GM19372 (cell line): ENCODE results near the gene HGF.
"Not testable (repeated sequence)": the region's sequence is repeated elsewhere in the genome, so short reads cannot be mapped to it uniquely, and the experiment has no call there.

Experiments used
- ATAC-seq: cut with Tn5 transposase; IDR thresholded peaks from one replicate; pipeline ENCODE4 v1.9.1; 2021; ENCODE audit warnings: mild to moderate bottlenecking, low read depth, moderate library complexity; ENCODE audit not compliant: unreplicated experiment

HGF gene

GRCh38 chr7:81725003-81725811 lies 44.6 kb downstream of the HGF start:
- no peak for ATAC-seq

- not testable (repeated sequence) for ATAC-seq
Measured at GRCh38 chr7:81722250-81722649, 47.6 kb downstream of the HGF start.

GRCh38 chr7:81721437-81721836 lies 48.4 kb downstream of the HGF start:
- ATAC-seq, result no peak

- no peak for ATAC-seq
Measured at GRCh38 chr7:81719865-81720264, 50.0 kb downstream of the HGF start.

GRCh38 chr7:81715984-81716588 lies 53.8 kb downstream of the HGF start:
- no peak for ATAC-seq

GRCh38 chr7:81714306-81714705 lies 55.5 kb downstream of the HGF start:
- ATAC-seq, result no peak

GRCh38 chr7:81710751-81711150 lies 59.1 kb downstream of the HGF start:
- no peak for ATAC-seq

GRCh38 chr7:81709836-81710235 lies 60.0 kb downstream of the HGF start:
- ATAC-seq, result no peak

GRCh38 chr7:81707966-81708365 lies 61.9 kb downstream of the HGF start:
- ATAC-seq, result no peak

GRCh38 chr7:81707196-81707595 lies 62.7 kb downstream of the HGF start:
- ATAC-seq, result no peak

- ATAC-seq, result no peak
Measured at GRCh38 chr7:81705206-81705605, 64.6 kb downstream of the HGF start.

- no peak for ATAC-seq
Measured at GRCh38 chr7:81704595-81704994, 65.3 kb downstream of the HGF start.

- no peak for ATAC-seq
Measured at GRCh38 chr7:81698965-81699364, 70.9 kb downstream of the HGF start.

GRCh38 chr7:81694711-81695110 lies 75.1 kb downstream of the HGF start:
- no peak for ATAC-seq

GRCh38 chr7:81693894-81694293 lies 76.0 kb downstream of the HGF start:
- no peak for ATAC-seq

- ATAC-seq, result no peak
Measured at GRCh38 chr7:81693080-81693479, 76.8 kb downstream of the HGF start.

- ATAC-seq, result no peak
Measured at GRCh38 chr7:81692146-81692905, 77.5 kb downstream of the HGF start.

GRCh38 chr7:81691199-81691821 lies 78.5 kb downstream of the HGF start:
- ATAC-seq, result no peak

GRCh38 chr7:81690688-81691087 lies 79.2 kb downstream of the HGF start:
- ATAC-seq, result no peak

- no peak for ATAC-seq
Measured at GRCh38 chr7:81690251-81690650, 79.6 kb downstream of the HGF start.
